GM12872 (cell line): ENCODE data around the gene SLC13A2.
A peak's percentile ranks its signal among the peaks of the same experiment; 100 is the strongest.

ENCODE experiments used
- CTCF ChIP-seq: IDR thresholded peaks from 3 replicates; pipeline ENCODE4 v1.5.1; 2011; ENCODE audit warnings: low read depth, mild to moderate bottlenecking, low read length, moderate library complexity; ENCODE audit not compliant: insufficient read depth

Gene SLC13A2

GRCh38 chr17:28482551-28483199, 9.2 kb downstream of the SLC13A2 start:
- TF ChIP-seq CTCF = no peak

- TF ChIP-seq CTCF = 0 out of 3 replicates have a peak, but pooled peaks have one; percentile 7
Observed at GRCh38 chr17:28484296-28484695, 10.9 kb downstream of the SLC13A2 start.

GRCh38 chr17:28485049-28485448, 11.6 kb downstream of the SLC13A2 start:
- TF ChIP-seq CTCF = no peak

GRCh38 chr17:28487881-28488532, 14.6 kb downstream of the SLC13A2 start:
- no peak for TF ChIP-seq CTCF

GRCh38 chr17:28488533-28489276, 15.3 kb downstream of the SLC13A2 start:
- TF ChIP-seq CTCF = no peak

GRCh38 chr17:28491286-28491685, 17.8 kb downstream of the SLC13A2 start:
- TF ChIP-seq CTCF = no peak

GRCh38 chr17:28491860-28492259, 18.4 kb downstream of the SLC13A2 start:
- no peak for TF ChIP-seq CTCF
